Measurements from ENCODE around the gene WIF1.

Gene WIF1

DNA sequence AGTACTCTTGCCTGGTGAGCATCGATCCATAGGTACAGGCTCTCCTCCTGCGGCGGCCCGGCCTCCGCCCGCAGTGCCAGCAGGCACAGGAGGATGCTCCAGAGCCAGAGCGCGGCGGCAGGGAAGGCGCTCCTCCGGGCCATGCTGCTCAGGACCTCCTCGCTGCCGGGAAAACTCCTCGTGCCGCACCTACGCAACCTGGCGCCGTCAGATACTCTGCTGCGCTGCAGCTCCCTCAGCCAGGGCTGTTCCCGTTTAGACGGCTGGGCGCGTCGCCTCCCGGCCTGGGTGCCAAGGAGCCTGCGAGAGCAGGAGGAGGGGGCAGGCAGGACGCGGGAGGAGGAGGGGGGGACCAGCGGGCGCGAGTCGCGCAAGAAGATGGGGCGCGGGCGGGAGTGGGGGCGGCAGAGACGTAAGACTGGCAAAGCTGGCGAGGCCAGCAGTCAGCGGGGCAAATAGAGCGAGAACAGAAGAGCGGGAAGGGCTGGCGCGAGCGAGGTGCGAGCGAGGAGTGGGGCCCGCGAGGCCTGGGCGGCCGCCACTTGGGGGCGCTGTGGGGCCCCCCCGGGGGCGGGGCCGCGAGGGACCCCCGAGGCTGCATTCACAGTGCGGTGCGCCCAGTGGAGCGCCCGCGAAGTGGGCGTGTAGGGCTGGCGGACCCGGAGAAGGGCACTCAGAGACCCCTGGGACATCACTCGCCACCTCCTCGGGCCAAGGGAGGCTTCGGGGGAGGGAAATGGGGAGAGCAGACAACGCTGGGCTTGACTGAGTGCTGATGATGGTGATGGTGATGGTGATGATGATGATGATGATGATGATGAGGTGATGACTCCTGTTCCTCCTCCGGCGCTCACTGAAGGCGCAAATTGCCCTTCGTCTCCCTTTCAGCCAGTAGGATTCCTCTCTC lies at the start of gene WIF1:
Gene WIF1 (minus strand): TSS at position 257 of the 907 bp plus-strand sequence. CDS start 114 bp downstream, at position 143.
- DNase-seq, result peak; percentile 3

DNA sequence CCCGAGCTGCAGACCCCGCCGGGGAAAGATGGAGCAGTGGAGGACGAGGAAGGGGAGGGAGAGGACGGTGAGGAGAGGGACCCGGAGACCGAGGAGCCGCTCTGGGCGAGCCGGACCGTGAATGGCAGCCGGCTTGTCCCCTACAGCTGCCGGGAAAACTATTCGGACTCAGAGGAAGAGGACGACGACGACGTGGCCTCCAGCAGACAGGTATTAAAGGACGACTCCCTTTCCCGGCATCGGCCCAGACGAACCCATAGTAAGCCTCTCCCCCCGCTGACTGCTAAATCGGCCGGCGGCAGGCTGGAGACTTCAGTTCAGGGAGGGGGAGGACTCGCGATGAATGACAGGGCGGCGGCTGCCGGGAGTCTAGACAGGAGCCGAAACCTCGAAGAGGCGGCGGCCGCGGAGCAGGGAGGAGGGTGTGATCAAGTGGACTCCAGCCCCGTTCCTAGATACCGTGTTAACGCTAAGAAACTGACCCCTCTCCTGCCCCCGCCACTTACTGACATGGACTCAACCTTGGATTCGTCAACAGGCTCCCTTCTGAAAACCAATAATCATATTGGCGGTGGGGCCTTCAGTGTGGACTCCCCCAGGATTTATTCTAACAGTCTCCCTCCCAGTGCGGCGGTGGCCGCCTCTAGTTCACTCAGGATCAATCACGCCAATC lies 49.2 kb upstream of the WIF1 start:
- peak; percentile 73 for DNase-seq

- DNase-seq, result peak; percentile 96
These were observed 48.5 kb upstream of the WIF1 start, which contains the start of gene LEMD3 for GRCh38 chr12:65169320-65170208. TSS of gene LEMD3 (plus strand) at chr12:65169583. CDS start at chr12:65169597, 14 bp downstream.

GRCh38 chr12:65168681-65169319 lies 47.7 kb upstream of the WIF1 start:
- DNase-seq, result no peak

- no peak for DNase-seq
These were observed 43.7 kb upstream of the WIF1 start for GRCh38 chr12:65164774-65165173.

- DNase-seq, result no peak
These were observed 43.1 kb upstream of the WIF1 start for GRCh38 chr12:65164244-65164643.

DNA sequence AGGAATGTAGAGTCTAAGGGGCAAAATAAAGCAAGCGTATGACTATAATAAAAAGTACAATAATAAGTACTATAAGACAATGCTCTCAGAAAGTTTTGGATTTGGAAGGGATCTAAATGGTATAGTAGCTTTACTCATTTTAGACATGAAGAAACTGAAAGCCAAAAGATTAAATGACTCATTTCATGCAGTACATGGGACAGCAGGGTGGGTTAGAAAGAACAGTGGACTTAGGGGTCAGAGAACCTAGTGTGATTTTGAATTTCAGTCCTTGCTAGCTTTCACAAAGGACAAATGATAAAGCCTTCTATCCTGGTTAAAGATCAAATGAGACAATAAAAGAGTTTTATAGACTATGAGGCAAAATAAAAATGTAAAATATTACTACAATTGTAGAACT lies 41.5 kb upstream of the WIF1 start:
- DNase-seq, result no peak

- no peak for DNase-seq
These were observed 36.0 kb upstream of the WIF1 start for GRCh38 chr12:65157091-65157490.

DNA sequence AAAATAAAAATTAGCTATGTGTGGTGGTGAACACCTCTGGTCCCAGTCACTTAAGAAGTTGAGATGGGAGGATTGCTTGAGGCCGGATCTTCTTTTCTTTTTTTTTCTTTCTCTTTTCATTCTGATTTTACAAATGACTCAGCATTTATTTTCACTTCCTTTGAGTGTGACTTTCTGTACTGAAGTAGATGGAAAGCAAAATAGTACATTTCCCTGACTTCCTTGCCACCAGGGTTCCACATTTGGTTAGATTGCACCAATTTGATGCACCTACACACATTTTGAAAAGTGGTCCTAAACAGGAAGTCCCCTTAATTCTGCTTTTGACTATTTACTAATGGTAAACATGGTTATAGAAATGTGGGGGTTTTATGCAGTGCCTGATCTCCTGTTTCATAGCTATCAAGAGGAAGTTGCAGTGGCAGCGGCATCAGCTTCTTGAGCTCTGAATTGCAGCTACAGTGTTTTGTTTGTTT lies 35.3 kb upstream of the WIF1 start:
- no peak for DNase-seq

GRCh38 chr12:65155784-65156183 lies 34.7 kb upstream of the WIF1 start:
- no peak for DNase-seq

DNA sequence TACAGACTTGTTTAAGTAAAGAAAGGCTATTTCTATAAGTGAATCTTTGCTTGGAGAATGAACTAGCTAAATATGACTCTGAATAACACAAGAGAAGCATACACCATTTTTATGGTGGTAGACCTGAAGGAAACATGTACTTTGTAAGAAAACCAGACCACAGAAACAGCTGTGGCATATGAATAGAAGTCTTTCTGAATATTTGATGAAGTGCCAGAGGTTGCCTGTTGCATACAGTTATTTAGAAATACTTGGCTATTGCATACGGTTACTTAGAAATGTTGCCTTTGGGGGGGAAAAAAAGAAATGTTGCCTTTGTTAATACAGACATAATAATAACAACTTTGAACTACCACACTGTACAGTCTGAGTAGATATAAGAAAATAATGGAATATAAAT lies 31.5 kb upstream of the WIF1 start:
- DNase-seq, result no peak

DNA sequence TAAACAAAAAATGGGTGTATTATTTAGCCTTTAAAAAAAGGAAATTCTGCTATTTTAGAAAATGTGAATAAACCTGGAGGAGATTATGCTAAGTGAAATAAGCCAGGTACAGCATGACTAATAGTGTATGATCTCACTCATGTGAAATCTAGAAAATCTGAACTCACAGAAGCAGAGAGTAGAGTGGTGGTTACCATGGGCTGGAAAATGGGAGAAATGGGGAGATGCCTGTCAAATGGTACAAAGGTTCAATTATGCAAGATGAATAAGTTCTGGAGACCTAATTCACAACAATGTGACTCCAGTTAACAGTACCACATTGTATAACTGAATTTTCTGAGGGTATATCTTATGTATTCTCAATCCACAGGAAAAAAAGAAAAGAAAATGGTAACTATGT lies 30.9 kb upstream of the WIF1 start:
- DNase-seq, result no peak

DNA sequence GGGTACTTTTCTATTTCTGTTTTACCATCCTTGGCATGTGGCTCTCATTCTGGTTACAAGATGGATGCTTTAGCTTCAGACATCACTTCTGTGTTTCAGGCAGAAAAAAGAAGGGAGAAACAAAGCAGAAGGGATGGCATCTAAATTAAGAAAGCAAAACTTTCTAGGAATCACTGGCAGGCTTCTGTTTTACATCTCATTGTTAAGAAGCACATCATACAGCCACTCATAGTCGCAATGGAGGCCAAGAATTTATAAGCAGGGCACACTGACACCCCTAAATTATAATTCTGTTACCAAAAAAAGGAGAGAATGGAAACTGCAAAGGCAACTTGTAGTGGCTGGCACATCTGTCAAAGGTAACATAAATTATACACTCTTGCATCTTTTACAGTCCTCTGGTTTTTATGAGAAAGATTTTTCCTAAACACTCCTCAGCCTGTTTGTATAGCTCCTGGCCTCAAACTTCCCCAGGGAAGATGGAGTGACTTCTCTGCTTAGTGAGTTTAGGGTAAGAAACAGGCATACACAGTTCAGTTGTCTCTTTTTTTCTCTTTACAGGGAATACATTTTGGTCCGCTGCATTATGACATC lies 26.3 kb upstream of the WIF1 start:
- DNase-seq, result no peak

DNA sequence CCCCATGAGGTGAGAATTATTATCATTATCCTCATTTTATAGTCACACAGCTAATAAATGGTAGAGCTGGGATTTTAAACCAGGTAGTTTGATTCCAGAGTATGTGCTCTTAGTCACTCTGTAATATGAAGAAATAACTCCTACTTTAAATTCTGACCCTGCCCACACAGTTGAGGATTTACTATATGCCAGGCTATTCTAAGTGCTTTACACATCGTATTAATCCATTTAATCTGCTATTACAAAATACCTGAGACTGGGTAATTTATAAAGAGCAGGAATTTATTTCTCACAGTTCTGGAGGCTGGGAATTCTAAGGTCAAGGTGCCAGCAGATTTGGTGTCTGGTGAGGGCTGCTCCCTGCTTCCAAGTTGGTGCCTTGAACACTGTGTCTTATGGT lies 19.6 kb upstream of the WIF1 start:
- DNase-seq, result no peak

- no peak for DNase-seq
These were observed 18.3 kb upstream of the WIF1 start for GRCh38 chr12:65139389-65139788.

GRCh38 chr12:65133879-65134278 lies 12.8 kb upstream of the WIF1 start:
- DNase-seq, result no peak

GRCh38 chr12:65126482-65126881 lies 5.4 kb upstream of the WIF1 start:
- no peak for DNase-seq

- no peak for DNase-seq
These were observed 4.9 kb upstream of the WIF1 start for GRCh38 chr12:65125975-65126374.

- DNase-seq, result no peak
These were observed 4.1 kb upstream of the WIF1 start for GRCh38 chr12:65125247-65125646.

- no peak for DNase-seq
These were observed 2.4 kb upstream of the WIF1 start for GRCh38 chr12:65123435-65124063.

DNA sequence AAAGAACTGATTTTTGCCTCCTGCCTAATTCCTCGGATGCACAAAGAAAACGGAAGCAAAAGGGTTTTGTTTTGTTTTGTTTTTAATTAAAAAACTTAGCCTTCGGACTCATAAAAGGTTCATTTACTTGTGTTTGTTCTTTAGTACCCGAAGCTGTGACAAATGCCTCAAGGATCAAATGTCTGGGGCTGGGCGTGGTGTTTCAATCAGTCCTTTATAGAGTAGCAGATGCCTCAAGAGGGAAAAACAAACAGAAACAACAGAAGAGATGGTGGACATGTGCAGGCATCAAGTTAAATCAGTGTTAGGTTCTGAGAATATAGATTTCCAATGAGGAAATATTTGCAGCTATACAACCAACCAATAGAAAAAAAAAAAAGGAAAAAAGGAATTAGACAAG lies 1.6 kb upstream of the WIF1 start:
- no peak for DNase-seq

All from CD4-positive, alpha-beta T cell treated with Interleukin-6 for 4 hours (primary cell).